Measurements from ENCODE around the gene GLRA3.
"Not testable (repeated sequence)": the region's sequence is repeated elsewhere in the genome, so short reads cannot be mapped to it uniquely, and the experiment has no call there.

The GLRA3 gene

DNA sequence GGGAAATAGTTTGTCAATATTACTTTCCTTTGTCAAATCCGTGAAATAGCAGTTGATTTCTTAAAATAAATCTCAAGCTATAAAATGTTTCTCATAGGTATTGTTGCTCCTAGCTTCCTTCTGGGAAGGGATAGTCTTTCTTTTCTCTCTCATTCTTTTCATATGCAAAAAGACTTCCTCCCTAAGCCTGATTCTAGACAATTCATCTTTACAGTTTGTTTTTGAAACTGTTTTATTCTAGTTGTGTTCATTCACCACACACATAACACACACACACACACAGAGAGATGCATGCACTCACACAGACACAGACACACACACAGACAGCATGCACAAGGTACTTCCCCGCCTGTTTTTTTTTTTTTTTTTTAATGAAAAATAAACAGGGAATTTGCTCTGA is 18.2 kb downstream of the GLRA3 start:
- DNase-seq (ENCODE audit: low read depth in 3 of 3) = no peak

DNA sequence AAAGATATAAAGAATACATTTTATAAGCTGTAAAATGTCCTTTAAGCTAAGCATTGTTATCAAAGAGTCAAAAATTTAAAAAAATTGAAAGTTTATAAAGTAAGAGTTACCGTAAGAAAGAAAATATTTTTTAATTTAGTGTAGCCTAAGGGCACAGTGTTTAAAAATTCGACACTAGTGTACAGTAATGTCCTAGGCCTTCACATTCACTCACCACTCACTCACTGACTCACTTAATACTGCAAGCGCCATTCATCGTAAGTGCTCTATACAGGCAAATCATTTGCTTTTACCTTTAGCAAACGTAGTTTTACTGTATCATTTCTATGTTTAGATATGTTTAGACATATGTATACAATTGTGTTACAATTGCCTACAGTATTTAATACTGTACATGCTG is 20.2 kb downstream of the GLRA3 start:
- no peak for DNase-seq (ENCODE audit: low read depth in 3 of 3)

DNA sequence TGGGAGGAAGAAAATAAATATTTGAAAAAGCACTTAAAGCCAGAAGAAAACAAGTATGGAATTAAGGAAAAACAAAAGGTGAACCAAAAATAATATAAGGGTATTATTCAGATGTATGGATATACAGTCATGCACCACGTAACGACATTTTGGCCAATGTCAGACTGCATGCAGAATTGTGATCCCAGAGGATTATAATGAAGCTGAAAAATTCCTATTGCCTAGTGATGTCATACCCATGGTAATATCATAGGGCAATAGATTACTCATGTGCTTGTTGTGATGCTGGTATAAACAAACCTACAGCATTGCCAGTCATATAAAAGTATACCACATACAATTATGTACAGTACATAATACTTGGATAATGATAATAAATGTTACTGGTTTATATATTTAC is 20.9 kb downstream of the GLRA3 start:
- no peak for DNase-seq (ENCODE audit: low read depth in 3 of 3)

DNA sequence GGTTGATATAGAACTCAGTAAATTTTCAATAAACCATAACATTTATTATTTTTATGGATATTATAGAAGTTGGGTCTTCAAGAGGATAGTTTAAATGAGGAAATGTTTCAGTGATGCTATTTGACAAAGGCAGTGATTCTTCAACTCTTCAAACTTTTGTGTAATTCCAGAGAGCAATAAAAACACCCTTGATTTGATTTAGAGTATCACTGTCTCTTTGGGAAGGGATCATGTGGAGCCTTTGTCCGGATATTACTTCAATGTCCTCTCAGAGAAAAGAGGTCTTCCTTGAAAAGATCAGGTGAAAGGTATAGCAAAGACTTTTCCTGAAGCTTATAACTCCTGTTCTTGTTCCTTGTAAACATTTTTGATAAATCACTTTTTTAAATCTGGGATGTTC is 23.3 kb downstream of the GLRA3 start:
- DNase-seq (ENCODE audit: low read depth in 3 of 3) = no peak

DNA sequence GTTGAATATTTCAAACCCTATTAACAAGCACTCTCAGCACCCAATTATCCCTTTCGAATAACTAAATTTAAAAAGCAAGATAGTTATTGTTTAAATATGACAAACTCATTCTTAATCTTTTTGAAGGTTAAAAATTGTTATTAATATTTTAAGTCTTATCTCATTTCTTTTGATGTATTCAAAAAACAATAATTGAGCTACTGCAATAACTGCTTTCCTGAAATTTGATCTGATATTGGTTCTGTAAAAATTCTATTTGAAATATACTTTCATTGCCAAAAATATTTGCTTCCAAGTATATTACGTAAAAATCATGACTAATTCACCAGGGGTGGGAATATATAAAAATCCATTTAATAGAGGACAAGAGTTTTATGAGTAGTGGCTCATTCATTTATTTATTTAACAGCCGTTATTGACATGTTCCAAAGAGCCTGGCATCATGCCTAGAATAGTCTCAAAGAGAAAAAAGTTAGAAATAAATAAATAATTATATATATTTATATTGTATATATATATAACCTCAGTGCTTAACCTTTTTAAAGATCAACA is 34.4 kb downstream of the GLRA3 start:
- DNase-seq (ENCODE audit: low read depth in 3 of 3) = no peak

DNA sequence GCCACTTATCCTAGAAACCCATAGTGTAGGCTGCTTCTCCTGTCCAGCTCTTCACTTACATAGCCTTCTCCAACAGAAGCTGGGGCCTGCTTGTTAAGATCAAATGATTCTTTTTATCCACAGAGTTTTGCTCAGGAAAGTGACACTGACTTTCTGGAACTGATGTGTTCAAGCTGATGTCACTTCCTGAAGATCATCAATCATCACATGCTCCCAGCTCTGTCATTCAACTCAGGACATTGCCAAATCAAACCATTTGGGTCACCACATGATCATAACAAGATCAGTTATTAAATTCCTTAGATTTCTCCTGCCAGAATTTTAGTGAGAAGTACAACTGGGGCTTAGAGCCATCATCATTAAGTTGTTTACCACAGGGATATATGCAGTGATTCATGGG is 39.4 kb downstream of the GLRA3 start:
- DNase-seq (ENCODE audit: low read depth in 3 of 3) = no peak

DNA sequence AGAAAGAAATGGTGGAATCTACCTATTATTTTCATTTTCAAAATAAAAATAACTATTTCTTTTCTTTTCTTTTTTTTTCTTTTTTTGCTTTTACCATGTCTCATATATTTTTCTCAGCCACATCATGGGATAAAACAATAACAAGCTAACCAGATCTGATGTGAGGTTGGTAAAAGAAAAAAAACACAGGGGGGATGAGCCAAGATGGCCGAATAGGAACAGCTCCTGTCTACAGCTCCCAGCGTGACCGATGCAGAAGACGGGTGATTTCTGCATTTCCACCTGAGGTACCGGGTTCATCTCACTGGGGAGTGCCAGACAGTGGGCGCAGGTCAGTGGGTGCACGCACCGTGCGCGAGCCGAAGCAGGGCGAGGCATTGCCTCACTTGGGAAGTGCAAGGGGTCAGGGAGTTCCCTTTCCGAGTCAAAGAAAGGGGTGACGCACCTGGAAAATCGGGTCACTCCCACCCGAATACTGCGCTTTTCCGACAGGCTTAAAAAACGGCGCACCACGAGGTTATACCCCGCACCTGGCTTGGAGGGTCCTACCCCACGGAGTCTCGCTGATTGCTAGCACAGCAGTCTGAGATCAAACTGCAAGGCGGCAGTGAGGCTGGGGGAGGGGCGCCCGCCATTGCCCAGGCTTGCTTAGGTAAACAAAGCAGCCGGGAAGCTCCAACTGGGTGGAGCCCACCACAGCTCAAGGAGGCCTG is 50.6 kb downstream of the GLRA3 start:
- not testable (repeated sequence) for DNase-seq (ENCODE audit: low read depth in 3 of 3)

DNA sequence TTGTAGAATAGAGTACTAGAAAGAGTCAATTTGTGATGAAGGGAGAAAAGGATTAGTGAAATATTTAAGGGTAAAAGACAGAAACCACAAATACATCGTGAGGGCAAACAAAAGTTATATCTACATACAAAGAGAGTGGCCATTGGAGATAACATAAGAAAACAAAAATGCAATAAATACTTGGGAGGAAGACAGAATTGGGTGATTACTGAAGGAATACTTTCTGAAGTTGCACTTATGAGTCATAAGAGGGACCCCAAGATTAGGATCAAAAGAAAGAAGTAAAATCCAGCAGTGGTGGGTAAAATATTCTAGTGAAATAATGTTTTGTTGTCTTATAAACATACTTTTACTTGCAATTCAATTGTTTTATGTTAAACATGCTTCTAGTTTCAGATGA is 53.7 kb downstream of the GLRA3 start:
- no peak for DNase-seq (ENCODE audit: low read depth in 3 of 3)

DNA sequence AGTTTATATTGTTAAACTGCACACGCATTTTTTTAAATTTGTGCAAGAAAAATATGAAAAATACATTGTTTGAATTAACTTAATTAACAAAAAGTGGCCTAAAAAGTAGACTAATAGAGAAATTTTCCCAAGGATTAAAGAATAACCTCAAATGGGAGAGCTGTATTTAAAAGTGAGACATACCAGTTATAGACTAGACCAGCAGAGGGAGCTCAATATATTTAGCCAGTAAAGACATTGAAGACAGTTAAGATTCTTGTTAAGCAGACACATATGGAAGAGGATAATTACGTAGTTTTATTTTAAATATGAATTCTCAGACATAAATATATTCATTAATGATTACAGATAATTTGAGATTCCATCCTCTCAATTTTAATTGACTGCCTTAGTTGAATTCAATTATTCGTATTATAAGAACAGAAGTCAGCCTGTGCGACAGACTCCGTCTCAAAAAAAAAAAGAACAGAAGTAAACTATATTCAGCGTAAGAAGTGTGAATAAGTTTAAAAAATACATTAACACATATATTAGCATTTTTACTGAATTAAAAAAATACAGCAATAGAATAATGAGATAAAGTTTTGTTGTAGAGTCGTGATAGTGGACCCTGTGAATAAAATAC is 64.8 kb downstream of the GLRA3 start:
- DNase-seq (ENCODE audit: low read depth in 3 of 3) = no peak

DNA sequence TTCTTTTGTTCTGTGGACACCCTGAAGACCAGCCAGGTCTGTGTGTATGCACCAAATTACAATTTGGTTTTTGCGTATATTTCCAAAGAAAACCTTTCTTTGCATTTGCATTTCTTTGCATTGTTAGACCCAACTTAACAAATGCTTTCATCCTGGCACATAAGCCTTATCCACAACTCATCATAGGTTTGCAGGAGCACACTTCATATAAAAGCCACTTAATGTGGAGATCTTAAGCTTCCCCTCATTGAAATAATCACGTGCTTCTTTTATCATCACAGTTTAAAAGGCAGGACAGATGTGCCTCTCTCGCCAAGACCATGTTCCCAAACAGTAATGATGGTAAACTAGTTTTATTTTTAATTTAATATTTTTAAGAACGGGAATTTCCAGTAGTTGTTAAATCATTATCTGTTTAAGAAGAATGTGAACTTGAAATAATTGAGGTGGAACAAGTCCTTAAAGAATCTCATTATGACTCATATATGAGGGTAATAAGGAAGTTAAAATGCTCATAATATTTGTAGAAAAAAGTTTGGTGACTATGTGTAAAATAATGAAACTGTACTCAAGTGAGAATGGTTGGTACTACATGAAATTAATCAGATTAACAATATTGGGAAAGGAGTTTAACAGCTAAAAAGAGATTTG is 65.5 kb downstream of the GLRA3 start:
- no peak for DNase-seq (ENCODE audit: low read depth in 3 of 3)

DNA sequence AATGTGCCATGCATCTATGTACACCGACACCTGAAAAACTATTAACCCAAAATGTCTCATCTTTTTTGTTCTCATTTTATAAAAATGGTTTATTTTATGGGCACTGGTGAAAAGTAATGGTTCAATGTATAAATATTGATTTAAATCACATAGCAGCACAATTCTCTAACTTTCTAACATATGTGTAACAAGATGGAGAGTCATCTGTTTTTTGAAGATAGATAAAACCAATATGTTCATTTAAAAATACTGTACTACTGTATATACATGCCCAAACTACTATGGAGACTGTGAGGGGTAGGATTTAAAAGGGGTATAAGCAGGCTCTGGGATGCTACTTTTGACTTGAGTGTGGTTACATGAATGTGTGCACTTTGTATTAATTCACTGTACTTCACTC is 67.6 kb downstream of the GLRA3 start:
- DNase-seq (ENCODE audit: low read depth in 3 of 3) = no peak

DNA sequence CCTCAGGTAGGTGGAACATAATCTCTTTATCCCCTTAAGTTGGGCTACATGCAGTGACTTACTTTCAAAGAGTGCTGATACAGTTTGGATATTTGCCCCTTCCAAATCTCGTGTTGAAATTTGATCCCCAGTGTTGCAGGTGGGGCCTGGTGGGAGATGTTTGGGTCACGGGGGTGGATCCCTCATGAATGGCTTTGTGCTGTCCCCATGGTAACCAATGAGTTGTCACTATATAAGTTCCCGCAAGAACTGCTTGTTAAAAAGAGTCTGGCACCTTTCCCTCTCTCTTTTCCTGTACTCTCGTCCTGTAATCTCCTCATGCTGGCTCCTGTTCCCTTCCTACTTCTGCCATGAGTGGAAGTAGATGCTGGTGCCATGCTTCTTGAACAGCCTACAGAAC is 71.3 kb downstream of the GLRA3 start:
- DNase-seq (ENCODE audit: low read depth in 3 of 3) = no peak

DNA sequence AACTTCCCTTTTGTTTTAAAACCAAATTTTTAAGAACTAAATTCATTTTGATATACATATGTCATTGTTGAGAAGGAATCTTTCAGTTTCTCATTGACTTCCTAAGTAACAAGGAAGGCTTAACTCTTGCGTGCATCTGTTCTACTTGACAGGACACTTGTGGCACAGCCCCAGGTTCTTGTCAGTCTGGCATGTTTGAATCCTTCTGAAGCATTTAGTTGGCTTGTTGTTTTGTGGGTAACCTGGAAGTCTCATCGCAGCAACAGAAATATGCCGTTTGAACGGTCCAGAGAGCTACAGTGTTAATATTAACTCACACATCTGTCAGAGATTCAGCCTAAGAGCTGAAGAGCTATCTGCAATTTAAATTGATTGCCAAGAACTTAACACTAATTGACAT is 76.0 kb downstream of the GLRA3 start:
- no peak for DNase-seq (ENCODE audit: low read depth in 3 of 3)

DNA sequence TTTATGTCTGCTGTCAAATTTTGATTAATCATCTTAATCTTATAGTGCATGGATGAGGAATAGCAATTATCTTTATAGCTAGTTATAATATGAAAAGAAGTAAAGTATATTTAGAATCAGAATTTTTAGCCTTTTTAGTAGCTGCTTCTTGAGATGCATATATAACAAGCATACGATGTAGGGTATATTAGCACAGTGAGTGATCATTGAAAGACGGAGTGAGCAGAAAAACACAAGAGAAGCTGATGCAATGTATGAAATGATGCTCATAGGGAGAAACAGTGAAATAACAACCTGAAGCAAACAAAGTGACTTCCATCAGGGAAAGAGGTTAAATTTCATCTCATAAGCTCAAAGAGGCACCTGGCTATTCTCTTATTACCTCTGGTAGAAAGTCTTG is 77.0 kb downstream of the GLRA3 start:
- DNase-seq (ENCODE audit: low read depth in 3 of 3) = no peak

DNA sequence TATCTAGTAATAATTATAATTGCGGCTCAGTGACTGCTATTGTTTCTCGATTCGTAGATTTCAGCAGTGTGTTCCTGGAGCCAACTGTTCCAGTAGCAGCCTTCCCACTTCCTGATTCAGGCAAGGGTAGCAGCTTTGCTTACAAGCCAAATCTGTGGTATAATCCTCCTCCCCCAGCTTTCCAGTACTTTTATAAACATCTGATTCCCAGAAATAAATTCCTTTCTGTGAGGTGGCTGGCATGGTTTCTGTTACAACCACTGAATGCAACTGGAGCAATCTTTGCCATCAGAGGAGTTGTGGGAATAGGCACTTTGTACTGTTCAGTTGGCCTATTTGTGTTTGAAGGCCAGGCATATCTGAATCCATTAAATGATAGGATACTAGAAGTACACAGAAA is 80.0 kb downstream of the GLRA3 start:
- no peak for DNase-seq (ENCODE audit: low read depth in 3 of 3)

DNA sequence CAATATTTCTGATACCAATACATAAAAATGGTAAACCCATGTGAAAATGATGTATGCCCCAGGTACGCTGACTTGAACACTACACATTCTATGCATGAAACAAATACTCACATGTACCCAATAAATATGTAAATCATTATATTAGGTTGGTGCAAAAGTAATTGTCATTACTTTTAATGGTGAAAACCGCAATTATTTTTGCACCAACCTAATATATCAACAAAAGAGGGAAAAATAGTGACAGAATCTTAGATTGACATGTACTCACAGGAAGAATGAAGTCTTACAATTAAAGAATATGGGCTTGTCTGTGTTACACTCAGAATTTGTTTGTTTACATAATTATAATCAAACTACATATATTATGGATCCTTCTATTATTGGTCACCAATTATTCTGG is 82.3 kb downstream of the GLRA3 start:
- DNase-seq (ENCODE audit: low read depth in 3 of 3) = no peak

DNA sequence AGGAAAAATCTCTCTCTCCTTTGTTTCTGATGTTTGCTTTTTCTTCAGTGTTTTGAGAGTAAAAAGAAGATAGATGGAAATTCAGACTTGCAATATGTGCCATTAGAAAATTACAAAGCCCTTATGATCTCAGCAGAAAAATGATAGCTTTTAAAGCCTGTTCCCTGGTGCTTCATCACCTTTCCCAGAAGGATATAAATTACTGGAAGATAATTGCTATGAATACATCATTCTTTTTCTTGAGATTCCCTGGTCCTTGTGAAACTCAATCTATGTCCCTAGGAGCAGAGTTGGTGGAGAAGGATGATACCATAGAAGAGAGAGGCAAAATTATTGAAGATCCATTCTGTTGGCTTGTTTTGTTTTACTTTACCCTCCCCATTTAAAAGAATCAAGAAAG is 86.5 kb downstream of the GLRA3 start:
- no peak for DNase-seq (ENCODE audit: low read depth in 3 of 3)

DNA sequence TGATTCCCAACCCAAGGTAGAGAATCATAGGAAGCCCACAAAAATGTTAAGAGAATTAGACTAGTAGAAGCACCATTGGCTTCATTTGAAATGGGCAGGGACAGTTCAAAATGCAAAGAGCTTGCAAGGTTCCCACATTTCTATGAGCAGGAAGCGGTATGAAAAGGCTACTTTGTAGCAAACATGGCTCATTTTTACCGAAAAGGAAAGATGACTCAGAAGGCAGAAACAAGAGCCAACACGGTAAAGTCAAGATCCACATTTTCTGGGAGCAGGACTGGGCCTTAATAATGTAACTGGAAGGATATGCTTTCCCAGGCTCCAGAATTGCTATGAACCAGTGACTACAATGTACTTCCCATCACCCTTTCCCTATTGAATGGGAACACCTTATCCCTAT is 89.5 kb downstream of the GLRA3 start:
- no peak for DNase-seq (ENCODE audit: low read depth in 3 of 3)

DNA sequence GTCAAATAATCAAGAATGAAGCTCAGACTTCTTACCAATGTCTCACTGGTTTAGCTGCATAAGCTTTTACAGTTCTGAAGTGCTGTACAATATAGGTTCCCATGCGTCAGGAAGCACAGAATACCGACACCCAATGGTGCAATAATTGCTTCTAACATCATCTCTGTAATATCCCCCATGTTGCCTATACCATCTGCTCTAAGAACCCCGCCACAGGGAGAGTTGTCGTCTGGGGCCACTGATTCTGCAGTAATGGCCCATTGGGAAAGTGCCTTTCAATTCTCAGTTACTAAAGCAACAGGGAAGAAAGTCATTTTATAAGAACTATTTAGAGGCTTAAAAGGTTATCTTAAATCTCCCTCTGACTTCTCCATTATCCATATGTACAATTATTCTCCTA is 94.9 kb downstream of the GLRA3 start:
- DNase-seq (ENCODE audit: low read depth in 3 of 3) = no peak

DNA sequence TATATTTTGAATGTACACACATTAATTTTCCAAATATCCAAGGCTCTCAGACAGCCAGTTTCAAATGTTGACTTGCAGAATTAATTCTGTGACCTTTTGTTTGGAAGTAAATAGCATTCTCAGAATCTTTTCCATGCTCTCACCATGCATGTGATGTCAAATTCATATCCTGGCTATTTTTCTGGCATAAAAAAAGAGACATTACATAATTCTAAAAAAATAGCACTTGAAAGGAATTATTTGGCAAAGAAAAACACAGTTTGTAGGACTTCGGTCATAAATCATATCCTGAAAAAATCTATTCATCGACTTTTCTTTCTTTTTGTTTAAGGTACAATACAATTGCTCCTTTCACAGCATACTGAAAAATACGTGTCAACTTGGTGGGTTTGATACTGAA is 111.2 kb downstream of the GLRA3 start:
- no peak for DNase-seq (ENCODE audit: low read depth in 3 of 3)

DNA sequence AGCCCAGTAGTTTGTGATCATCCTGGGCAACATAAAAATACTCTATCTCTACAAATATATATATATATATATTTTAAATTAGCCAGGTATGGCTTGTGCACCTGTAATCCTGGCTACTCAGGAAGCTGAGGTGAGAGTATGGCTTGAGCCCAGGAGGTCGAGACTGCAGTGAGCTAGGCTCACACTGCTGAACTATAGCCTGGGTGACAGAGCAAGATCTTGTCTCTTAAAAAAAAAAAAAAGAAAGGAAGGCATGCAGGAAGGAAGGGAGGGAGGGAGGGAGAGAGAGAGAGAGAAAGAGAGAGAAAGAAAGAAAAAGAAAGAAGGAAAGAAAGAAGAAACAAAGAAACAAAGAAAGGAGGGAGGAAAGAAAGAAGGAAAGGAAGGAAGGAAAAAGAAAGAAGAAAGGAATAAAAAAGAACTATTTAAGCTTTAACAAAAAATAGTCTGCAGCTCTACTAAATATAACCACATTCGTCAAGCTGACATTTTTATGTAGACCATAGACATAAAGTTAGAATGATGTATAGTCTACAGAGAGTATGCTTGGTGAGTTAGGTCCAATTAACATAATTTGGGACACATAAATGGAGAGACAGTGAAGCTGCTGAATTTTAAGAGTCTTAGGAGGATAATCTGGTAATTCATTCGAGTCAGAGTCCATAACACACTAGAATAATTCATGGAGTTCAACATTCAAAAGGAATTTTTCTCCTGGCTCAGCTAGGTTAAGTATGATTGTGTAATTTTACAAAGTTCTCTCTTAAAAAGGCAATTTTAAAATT is 111.9 kb downstream of the GLRA3 start:
- no peak for DNase-seq (ENCODE audit: low read depth in 3 of 3)

Data from stimulated activated CD4-positive, alpha-beta T cell treated with anti-CD3 and anti-CD28 coated beads, TNF-alpha, amount 100 ng/mL, for 4 hours (primary cell).